ENCODE data around the gene ADAM12. TPM values are rescaled to one million over a fixed set of nuclear protein-coding genes. Genes with fewer than 3 reads are reported as not detected.
"Not testable (repeated sequence)": the region's sequence is repeated elsewhere in the genome, so short reads cannot be mapped to it uniquely, and the experiment has no call there.

The ADAM12 gene
- total RNA-seq, 1 donor from 2014 or later: 3.7 TPM

GRCh38 chr10:125983161-125983560, 405.1 kb downstream of the ADAM12 start:
- no peaks in the 10 kb centered on the region for H3K4me1 ChIP-seq
- no peaks in the 10 kb centered on the region for H3K9me3 ChIP-seq
- H3K27ac ChIP-seq: no peak overlapping the region
- TF ChIP-seq POLR2A (IDR thresholded peaks at IDR 0.05): no peak
- H3K4me3 ChIP-seq: no peak overlapping the region
- no peaks in the 10 kb centered on the region for H3K36me3 ChIP-seq
- intact Hi-C loops (cut with DNase I): no loop called here
- no peak for DNase-seq (ENCODE audit: extremely low spot score in 2 of 2)
- H3K27me3 ChIP-seq: no peaks in the 10 kb centered on the region

- TF ChIP-seq CTCF (IDR thresholded peaks at IDR 0.05) (peak; percentile 60 to 84 (median 73)), POLR2A (IDR thresholded peaks at IDR 0.05) (no peak), POLR2AphosphoS5 (IDR thresholded peaks at IDR 0.05; ENCODE audit: insufficient read depth in 1 of 2, low read depth in 1 of 2) (no peak)
- no peaks in the 10 kb centered on the region for H3K4me1 ChIP-seq
- no peak for DNase-seq (ENCODE audit: extremely low spot score in 2 of 2)
- H3K4me3 ChIP-seq: no peak overlapping the region
- H3K27me3 ChIP-seq: no peaks in the 10 kb centered on the region
- H3K9me3 ChIP-seq: no peaks in the 10 kb centered on the region
- H3K27ac ChIP-seq: no peak overlapping the region
- H3K36me3 ChIP-seq: no peaks in the 10 kb centered on the region
- intact Hi-C loops (cut with DNase I): no loop called here
Measured at GRCh38 chr10:125982260-125982948, 405.9 kb downstream of the ADAM12 start.

GRCh38 chr10:125980521-125981035, 407.7 kb downstream of the ADAM12 start:
- H3K9me3 ChIP-seq: no peaks in the 10 kb centered on the region
- no peaks in the 10 kb centered on the region for H3K36me3 ChIP-seq
- no peak for DNase-seq (ENCODE audit: extremely low spot score in 2 of 2)
- no peak overlapping the region for H3K27ac ChIP-seq
- intact Hi-C loops (cut with DNase I): no loop called here
- no peaks in the 10 kb centered on the region for H3K4me1 ChIP-seq
- H3K27me3 ChIP-seq: no peaks in the 10 kb centered on the region
- no peak overlapping the region for H3K4me3 ChIP-seq
- no peak for TF ChIP-seq POLR2AphosphoS5 (IDR thresholded peaks at IDR 0.05; ENCODE audit: insufficient read depth in 1 of 2, low read depth in 1 of 2)
- TF ChIP-seq POLR2A (IDR thresholded peaks at IDR 0.05): no peak
- TF ChIP-seq CTCF (IDR thresholded peaks at IDR 0.05): no peak

- Histone ChIP-seq H3K4me1 (no peaks in the 10 kb centered on the region), H3K36me3 (no peaks in the 10 kb centered on the region), H3K4me3 (no peak overlapping the region), H3K9me3 (no peaks in the 10 kb centered on the region), H3K27me3 (no peaks in the 10 kb centered on the region), H3K27ac (no peak overlapping the region)
- TF ChIP-seq POLR2AphosphoS5 (IDR thresholded peaks at IDR 0.05; ENCODE audit: insufficient read depth in 1 of 2, low read depth in 1 of 2): no peak
- DNase-seq (ENCODE audit: extremely low spot score in 2 of 2): no peak
- intact Hi-C loops (cut with DNase I): no loop called here
Measured at GRCh38 chr10:125979976-125980375, 408.3 kb downstream of the ADAM12 start.

GRCh38 chr10:125976960-125977605, 411.2 kb downstream of the ADAM12 start:
- DNase-seq (ENCODE audit: extremely low spot score in 2 of 2): no peak
- Histone ChIP-seq H3K27me3 (no peaks in the 10 kb centered on the region), H3K36me3 (no peaks in the 10 kb centered on the region), H3K4me3 (no peak overlapping the region), H3K9me3 (no peaks in the 10 kb centered on the region), H3K27ac (no peak overlapping the region), H3K4me1 (no peaks in the 10 kb centered on the region)
- TF ChIP-seq CTCF (IDR thresholded peaks at IDR 0.05): no peak
- TF ChIP-seq POLR2A (IDR thresholded peaks at IDR 0.05): no peak
- TF ChIP-seq POLR2AphosphoS5 (IDR thresholded peaks at IDR 0.05; ENCODE audit: insufficient read depth in 1 of 2, low read depth in 1 of 2): no peak
- intact Hi-C loops (cut with DNase I): no loop called here

- H3K9me3 ChIP-seq; H3K27ac ChIP-seq; intact Hi-C loops (cut with DNase I); H3K27me3 ChIP-seq; H3K4me3 ChIP-seq; H3K4me1 ChIP-seq; DNase-seq (ENCODE audit: extremely low spot score in 2 of 2); H3K36me3 ChIP-seq: not testable (repeated sequence)
Measured at GRCh38 chr10:125970077-125970630, 418.1 kb downstream of the ADAM12 start.
